ENCODE results near the gene NOL9.
"Not testable (repeated sequence)": the region's sequence is repeated elsewhere in the genome, so short reads cannot be mapped to it uniquely, and the experiment has no call there.

The NOL9 gene

DNA sequence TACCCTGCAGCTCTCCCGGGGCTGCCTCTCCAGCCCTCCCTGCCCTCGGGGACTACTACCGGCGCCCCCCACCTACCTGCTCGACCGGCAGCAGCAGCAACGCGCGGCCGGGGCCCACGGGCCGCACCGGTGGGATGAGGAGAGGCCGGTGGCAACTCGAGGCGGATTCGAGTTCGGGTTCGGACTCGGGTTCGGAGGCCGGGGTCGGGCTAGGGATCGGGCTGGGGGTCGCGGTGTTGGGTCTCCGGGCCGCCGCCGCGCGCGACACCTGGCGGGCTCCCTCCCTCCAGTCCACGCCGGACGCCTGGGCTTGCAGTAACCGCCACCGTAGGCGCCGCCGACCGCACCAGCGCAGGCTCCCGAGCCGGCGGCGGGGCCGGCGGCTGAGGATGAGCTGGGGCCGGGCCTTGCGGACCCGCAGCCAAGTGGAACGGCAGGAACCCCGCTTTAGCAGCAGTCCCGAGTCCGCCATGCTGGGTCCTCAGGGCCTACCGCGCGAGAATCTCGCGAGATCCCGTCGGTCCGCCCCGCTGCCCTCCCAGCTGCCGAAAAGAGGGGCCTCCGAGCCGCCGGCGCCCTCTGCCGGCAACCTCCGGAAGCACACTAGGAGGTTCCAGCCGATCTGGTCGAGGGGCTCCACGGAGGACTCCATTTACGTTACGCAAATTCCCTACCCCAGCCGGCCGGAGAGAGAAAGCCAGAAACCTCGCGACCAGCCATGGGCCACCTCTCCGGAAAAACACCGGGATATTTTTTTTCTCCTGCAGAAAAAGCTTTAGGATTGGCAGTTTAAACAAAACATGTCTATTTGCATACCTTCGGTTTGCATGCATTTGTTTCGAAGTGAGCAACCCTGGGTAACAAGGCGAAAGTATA, at the start of gene NOL9:
Gene NOL9, minus strand, starts transcription at position 483 of the 876 bp plus-strand sequence. Its CDS starts 11 bp downstream, at position 472.
- in situ Hi-C loops (cut with MboI; ENCODE audit: low sequenced_read_pairs) = no loop called here

DNA sequence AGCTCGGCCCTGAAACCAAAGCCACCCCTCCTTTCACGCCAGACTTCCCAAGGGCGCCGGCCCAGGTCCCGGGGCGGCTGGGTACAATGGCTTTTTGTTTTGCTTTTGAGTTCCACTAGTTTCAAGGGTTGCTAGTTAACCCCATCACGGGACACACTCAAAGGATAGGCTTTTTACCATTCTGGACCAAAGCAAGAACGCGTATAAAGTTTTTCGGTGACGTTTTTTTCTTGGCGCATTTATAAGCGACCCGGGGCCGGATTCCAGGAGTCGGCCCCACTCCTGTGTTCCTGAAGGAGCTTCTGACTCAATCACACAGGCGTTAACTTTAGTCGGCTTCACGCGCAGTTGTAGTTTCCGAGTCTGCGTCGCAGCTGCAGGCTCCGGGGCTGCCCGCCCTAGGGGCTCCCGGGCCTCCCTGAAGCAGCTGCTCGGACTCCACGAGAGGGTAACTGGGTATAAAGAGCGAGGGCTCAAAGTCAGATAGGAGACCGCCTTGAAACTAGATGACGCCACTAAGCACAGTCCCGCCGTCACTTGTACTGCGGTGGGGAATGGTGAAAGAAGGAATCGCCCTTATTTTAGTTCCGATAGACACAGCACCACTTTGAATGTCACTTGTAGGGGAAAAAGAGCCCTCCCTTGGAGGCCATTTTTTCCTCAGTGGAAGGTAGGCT, 49.1 kb upstream of the NOL9 start:
- in situ Hi-C loops (cut with MboI; ENCODE audit: low sequenced_read_pairs) = no loop called here

DNA sequence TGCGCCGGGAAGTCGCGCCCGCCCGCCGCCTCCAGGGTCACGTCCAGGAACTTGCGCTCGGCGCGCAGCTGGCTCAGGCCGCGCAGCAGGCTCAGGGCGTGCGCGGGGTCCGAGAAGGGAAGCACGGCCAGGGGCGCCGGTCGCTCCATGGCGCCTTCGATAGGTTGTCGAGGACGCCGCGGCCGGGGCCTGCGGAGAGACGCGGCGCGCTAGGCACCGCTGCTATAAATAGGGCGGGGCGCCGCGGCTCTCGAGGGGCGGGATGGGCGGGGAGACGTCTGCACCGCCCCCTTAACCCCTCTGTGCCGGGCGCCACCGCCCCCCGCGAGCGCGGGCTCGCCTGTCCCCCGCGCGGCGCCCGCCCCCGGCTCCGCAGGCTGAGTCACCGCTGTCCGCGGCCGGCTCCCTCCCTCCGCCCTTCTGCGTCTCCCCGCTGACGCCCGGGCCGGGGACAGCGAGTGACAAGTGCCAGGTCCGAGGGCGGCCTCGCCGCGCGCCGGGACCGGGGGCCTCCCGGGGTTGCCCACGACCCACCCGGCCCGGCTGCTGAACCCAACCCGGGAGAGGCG, 48.4 kb upstream of the NOL9 start, which contains the start of gene KLHL21:
Gene KLHL21, minus strand, starts transcription at position 201 of the 569 bp plus-strand sequence. Its CDS starts 52 bp downstream, at position 149.
- in situ Hi-C loops (cut with MboI; ENCODE audit: low sequenced_read_pairs) = no loop called here

DNA sequence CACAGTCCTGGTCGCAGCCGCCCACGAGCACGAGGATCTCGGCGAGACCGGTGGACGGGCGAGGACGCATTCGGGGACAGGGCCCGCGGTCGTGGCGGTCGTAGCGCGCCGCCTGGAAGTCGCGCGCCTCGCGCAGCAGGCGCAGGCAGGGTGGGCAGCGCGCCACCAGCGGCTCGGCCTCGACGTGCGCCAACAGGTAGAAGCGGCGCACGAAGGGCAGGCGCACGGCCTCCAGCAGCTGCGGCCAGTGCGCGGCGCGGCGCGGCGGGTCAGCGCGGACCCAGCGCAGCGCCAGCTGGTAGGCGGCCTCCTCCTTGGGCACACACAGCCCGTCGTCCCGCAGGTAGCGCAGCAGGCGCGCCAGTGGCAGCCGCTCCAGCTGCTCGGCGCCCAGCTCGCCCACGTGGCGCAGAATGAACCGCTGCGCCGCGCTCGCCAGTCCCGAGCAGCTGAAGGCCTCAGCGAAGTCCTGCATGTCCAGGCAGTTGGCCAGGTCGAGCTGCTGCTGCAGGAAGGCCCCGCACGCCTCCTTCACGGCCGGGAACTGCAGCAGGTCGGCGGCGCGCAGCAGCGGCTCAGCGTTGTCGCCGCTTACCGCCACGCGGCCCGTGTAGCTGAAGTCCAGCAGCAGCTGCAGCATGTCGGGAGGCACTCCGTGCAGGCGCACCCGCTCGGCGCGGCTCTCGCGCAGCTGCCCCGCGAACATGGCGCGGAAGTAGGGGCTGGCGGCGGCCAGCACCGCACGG, 47.8 kb upstream of the NOL9 start:
- in situ Hi-C loops (cut with MboI; ENCODE audit: low sequenced_read_pairs) = no loop called here

DNA sequence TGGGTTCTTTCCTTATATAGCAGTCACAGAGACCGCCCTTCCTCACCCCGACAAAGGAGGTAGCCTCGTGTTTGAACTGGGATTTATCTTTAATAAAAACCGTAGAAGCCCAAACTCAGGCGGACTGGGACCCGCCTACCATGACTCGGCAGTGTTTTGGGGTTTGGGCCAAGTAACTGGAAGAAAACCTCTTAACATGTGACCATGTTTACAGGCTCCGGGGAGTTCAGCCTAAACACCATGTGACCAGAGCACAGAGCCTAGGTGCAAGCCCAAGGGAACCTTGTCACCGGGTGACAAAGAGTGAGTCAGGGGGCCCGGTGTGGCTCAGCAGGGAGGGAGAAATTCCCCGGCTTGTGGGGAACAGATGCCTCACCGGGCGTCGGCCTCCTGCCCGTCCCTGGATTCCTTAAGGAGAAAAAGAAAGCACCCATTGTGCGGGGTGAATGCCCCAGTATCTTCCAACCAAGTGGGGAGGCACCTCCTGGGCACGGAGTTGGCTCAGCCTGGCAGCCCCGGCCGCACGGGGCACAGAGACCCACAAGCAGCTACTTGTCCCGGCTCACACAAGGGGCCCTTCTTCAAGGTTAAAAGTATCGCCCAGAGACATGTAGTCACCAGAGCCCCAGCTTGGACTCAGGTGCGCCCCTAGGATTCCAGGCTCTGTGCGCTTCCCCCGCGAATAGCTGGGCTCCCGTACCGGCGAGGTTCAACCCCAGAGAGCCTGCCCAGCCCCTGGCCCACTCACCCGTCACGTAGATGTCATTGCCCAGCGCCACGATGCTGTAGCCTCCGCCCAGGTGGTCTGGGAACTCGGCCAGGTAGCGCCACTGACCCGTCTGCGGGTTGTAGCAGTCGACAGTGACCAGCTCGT, 47.0 kb upstream of the NOL9 start:
- in situ Hi-C loops (cut with MboI; ENCODE audit: low sequenced_read_pairs) = no loop called here

DNA sequence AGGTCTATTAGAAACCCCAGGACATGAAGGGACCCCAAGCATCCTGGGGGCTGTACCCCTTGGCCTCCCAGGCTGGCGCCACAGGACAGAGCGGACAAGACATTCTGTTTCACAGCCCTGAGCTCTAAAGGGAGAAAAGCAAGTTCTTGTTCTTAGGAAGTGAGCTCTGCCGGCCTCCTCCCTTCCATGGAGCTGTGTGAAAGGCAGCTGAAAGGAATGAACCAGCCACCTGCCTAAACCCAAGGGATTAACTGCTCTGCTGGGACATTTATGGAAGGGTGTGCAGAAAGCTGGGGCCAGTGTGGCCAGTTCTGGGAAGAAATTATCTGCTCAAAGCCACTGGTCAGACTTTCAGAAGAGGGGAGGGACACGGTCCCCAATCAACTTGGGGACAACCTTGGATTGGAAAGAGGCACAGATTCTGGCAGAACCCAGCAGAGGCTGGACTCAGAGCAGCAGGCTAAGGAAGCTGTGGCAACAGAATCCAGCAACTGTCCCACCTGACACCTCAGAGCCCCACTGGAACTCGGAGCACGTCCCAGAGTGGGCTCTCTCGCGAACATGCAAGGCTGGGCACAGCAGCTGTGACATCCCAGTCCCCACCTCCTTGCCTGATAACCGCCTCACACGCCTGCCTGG, 46.2 kb upstream of the NOL9 start:
- in situ Hi-C loops (cut with MboI; ENCODE audit: low sequenced_read_pairs) = no loop called here

DNA sequence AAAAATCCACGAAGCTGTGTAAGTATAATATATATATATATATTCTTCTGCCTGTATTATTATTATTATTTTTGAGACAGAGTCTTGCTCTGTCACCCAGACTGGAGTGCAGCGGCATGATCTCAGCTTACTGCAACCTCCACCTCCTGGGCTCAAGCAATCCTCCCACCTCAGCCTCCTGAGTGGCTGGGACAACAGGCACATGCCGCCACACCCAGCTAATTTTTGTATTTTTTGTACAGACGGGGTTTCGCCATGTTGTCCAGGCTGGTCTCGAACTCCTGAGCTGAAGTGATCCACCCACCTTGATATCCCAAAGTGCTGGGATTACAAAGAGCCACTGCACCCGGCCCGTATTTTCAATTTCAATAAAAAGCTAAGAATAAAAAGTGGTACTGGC, 45.7 kb upstream of the NOL9 start:
- in situ Hi-C loops (cut with MboI; ENCODE audit: low sequenced_read_pairs) = not testable (repeated sequence)

DNA sequence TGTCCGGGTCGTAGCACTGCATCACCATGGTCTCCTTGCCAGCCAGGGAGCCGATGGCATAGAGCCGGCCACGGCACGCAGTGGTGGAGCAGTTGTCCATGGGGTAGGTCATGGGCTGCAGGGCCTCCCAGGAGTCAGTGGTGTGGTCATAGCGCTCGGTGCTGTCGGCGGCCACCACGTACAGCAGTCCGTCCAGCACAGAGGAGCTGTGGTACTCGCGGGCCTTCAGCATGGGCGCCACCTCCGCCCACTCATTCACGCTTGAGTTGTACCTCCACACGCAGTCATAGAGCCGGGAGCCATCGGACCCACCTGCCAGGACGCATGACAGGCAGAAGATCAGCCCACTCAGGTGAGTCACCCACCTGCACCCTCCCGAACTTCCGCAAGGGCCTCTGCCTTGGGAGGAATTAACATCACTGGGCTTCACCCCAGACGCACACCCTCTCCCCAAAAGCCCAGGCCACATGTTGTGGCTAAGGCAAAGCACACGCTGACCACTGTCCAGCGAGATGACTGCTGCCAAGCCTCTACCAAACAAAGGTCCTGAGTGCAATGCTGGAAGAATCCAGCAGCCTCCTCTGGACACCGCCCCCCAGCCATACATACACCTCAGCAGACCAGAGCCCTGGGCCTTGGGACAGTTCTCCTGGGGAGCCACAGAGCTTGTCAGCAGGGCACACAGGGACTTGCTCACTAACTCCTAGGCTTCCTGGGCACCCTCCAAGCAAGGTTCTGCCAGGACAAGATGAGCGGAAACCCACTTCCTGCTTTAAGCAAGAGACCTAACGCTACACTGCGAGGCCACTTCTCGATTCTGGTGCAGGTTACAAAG, 45.0 kb upstream of the NOL9 start:
- in situ Hi-C loops (cut with MboI; ENCODE audit: low sequenced_read_pairs) = no loop called here

DNA sequence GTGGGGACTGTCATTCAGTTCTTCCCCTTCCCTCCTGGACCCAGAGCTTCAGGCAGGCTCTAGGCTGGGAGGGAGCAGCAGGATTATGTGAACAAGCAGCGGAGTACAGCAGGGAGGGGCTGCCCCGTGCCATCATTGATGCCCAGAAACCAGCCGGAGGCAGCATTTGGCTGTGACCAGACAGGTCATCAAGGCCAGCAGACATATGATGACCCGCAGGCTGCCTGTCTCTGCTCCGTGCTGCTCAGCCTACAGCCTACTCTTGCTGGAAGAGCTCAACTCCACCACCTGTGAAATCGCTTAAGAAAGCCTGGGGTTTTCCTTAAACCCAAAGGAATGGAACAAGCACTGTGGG, 43.4 kb upstream of the NOL9 start:
- in situ Hi-C loops (cut with MboI; ENCODE audit: low sequenced_read_pairs) = no loop called here

DNA sequence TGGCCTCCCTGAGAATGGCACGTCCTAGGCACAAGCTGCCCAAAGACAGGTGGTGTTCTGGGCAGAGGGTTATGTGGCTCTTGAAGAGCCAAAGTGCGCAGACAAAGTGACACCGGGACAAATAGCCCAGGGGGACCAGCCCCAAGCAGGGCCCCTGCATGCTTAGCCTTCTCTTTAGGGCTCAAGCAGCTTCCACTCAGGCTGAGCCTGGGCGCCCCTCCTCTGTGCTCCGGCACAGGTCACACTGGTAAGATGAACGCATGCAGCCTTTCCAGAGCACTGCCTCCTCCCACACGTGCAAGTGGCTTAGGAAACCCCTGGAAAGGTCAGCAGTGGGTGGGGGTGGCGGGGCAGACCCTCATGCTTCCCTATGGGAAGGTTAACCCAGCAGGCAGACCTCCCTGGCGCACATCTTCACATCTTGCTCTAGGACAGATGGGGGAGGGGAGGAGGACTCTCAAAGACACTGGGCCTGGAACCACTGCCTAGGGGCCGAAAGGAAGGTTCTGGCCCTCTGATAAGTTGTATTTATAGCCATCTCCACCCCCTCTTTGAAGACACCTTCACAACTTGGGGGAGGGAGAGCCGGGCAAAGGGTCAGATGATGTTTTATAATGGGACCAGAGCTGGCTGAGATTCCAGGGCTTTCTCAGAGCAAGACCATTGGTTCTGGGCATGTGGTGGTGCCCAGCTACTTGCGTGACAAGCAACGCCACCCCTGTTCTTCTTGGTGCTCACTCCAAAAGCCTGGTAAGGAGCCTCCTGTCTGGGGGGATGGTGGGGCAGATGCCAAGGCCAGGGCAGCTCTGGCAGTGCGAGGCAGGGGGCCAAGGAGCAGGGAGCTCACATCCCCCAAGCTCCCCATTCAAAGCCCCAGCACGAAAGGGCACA, 42.8 kb upstream of the NOL9 start:
- in situ Hi-C loops (cut with MboI; ENCODE audit: low sequenced_read_pairs) = no loop called here

DNA sequence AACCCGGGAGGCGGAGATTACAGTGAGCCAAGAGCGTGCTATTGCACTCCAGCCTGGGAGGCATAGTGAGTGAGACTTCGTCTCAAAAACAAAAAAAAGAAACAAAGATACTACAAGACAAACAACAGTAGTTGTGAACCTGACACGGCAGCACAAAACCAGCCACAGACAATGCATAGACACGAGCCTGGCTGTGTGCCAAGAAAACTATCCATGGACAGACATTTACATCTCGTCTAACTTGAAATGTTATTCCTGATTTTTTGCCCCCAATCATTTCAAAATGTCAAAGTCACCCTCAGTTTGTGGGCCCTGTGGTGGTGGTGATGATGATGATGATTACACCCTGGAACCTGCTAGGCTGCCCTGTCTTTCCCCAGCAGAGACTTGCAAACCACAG, 42.0 kb upstream of the NOL9 start:
- in situ Hi-C loops (cut with MboI; ENCODE audit: low sequenced_read_pairs) = no loop called here

DNA sequence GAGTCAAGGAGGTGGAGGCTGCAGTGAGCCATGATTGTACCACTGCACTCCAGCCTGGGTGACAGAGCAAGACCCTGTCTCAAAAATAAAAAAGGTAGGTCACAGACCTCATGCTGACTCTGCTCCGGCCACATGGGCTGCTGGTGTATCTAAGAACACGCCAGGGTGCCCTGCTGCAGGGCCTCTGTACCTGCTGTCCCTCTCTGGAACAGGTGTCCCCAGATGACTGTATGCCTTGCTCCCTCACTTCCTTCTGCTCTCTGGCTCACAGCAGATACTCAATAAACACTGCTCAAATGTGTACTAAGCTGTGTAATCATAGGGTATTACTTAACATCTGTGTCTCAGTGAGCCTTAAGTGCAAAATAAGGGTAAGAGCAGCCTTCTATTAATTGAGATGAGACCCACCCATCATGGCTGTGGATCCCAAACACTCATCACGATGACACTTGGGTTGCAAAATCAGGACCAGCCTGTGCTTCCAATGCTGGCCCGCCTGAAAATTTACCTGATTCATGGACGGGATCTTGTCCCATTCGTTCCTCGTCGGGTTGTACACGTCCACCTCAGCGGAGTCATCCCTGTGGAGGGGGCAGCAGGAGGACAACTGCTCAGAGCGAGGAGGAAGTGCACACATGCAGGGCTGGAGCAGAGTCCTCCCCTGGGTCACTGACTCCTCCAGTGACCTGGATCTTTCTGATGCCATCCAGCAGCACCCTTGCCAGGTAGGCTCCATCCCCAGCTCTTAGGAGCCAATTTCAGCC, 40.8 kb upstream of the NOL9 start:
- in situ Hi-C loops (cut with MboI; ENCODE audit: low sequenced_read_pairs) = no loop called here

DNA sequence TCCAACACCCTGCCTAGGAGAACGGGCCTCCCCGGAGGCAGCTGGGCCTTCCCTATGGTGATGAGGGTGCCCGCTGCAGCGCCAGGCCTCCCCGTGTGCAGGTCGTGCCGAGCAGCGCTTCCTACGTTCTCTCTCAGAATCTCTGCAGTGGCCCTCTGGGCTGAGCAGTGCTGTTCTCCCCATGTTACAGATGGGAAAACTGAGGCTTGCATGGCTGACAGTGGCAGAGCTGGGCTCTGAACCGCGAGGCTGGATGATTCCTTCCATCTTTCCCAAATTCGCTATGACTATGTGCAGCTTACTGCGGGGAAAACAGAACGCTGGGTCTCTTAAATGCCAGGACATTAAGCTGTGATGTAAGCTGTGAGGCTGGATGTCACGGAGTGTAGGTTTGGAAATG, 39.5 kb upstream of the NOL9 start:
- in situ Hi-C loops (cut with MboI; ENCODE audit: low sequenced_read_pairs) = no loop called here

DNA sequence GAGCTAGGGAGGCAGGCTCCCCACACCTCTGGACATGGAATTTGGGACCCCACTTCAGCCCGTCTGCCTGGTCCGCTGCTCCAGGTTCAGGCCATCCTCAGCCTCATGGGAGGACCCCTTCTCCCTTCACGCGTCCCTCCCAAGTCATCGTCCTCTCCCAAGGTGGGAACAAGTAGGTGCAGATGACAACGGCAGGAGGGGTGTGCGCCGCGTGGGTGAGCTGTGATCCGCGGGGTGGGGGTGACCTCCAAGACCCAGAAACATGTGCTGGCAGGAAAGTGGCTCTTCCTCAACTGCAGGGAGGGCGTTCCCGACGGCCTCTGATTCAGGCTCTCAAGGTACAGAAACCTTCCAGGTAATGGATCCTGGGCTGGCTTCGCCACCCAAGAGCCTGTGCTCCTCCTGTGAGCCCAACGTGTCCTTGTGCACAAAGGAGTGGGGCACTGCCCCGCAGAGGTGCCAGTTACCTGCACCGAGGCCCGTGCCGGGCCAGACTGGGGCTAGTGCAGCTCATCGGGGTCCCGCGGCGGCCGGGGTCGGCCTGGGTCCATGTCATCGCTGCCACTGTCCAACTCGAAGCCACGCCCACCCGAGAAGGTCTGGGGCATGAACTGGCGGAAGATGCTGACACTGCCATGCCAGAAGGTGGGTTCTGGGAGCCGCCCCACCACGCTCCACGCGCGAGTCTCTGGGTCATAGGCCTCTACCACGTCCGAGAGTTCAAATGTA, 38.7 kb upstream of the NOL9 start:
- in situ Hi-C loops (cut with MboI; ENCODE audit: low sequenced_read_pairs) = no loop called here

DNA sequence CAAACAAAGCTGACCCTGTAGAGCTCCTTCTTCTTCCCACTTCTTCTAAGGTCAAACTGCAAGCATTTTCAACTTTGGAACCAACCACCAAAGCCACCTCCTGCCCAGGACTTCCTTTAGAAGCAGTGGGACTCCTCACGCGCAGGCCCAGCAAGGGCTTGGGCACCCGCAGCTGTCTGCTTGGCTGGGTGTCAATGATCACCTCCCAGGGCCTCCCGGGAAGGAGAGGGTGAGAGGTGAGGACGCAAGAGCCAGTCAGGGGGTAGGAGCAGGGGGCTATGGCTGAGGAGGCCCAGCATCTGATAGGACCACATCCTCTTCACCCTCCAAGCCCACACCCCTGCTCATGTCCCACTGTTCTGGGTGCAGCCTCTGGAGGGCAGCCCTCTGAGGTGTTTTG, 38.1 kb upstream of the NOL9 start:
- in situ Hi-C loops (cut with MboI; ENCODE audit: low sequenced_read_pairs) = no loop called here

DNA sequence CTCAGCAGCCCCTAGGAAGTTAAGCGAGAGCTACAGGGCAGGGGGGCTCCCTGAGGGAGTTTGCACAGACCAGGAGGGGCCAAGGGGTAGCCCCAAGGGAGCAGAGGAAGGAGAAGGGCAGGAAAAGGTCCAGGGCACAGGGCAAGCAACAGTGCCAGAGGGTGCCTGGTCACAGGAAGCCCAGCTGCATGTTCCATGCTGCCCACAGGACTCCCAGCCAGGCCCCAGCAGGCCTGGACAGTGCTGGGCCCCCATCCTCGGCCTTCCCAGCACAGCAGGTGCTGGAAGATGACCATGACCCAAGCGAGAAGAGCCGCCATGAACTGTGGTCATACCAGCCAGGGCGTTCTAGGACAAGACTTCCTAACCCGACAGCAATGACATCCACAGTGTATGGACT, 37.3 kb upstream of the NOL9 start:
- in situ Hi-C loops (cut with MboI; ENCODE audit: low sequenced_read_pairs) = no loop called here

DNA sequence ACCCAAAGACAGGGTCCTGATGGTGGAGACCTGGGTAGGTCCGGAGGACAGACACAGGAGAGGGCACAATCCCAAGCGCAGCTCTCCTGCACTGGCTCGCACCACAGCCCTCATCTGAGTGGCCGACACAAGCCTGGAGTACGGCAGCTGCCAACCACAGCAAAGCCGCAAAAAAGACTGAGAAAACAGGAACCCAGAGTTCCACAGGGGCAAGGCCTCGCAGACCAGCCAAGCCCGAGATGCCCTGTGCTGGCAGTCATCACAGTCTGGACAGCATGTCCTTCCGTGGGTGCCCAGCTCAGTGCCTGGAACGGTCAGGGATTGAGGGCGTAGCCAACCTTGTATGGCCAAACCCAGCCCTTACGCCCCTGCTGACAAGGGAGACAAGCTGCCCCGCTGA, 36.9 kb upstream of the NOL9 start:
- in situ Hi-C loops (cut with MboI; ENCODE audit: low sequenced_read_pairs) = no loop called here
